Right renal cortex interstitium (tissue), 3 donors: ENCODE data around the gene RBMS3. TPM values are rescaled to one million over a fixed set of nuclear protein-coding genes. Genes with fewer than 3 reads are reported as not detected.
"Not testable (repeated sequence)": the region's sequence is repeated elsewhere in the genome, so short reads cannot be mapped to it uniquely, and the experiment has no call there.

ENCODE experiments used
- DNase-seq, 3 donors: peaks; one replicate each; pipeline ENCODE4 v3.0.0-alpha.2; 2013; ENCODE audit warnings: low read depth in 3 of 3, low spot score in 2 of 3
- polyA plus RNA-seq, 3 donors: library from polyadenylated mRNA; unstranded; fragments of 120-200 nt; gene quantifications; one replicate each; pipeline ENCODE4 v1.2.1, GENCODE V29; 2013; ENCODE audit not compliant: insufficient read length in 3 of 3

The RBMS3 gene
- 10 to 100 TPM; 11.6 to 15.4 (median 12.5) TPM for polyA plus RNA-seq

DNA sequence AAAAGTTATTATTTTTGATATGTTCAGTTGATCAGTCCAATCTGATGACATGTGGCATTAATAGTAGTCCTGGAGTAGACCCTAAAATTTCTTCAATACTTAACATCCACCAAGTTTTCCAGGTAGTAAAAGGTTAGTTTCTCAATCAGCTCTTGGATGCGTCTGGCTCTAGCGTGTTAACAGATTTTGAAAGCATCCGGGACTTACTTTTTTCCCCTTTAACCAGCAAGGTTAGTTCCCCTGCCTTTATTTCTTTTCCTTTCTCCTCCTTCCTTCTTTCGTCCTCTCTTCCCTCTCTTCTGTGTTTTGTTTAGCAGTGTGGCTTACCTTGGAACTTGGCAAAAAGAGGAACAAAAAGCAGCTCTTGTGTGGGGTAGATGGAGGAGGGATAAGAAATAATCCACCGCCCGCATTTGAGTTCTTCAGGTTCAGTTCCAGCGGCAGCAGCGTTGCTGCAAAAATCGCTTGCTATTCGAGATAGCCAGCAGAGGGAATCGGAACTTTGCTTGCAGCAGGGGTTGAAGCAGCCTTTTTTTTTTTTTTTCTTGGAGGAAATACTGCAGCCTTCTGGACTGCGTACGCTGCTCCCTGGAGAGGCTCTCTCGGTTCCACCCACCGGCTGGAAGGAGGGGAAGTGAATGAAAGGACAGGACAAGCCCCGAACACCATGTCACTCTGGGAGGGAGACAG, at the start of gene RBMS3:
Gene RBMS3 (plus strand): TSS at position 668 of the 690 bp plus-strand sequence.
- peak in 2 of 3 donors; percentile 80 to 88 for DNase-seq

GRCh38 chr3:29233126-29233525, 47.7 kb upstream of the RBMS3 start:
- not testable (repeated sequence) for DNase-seq

DNA sequence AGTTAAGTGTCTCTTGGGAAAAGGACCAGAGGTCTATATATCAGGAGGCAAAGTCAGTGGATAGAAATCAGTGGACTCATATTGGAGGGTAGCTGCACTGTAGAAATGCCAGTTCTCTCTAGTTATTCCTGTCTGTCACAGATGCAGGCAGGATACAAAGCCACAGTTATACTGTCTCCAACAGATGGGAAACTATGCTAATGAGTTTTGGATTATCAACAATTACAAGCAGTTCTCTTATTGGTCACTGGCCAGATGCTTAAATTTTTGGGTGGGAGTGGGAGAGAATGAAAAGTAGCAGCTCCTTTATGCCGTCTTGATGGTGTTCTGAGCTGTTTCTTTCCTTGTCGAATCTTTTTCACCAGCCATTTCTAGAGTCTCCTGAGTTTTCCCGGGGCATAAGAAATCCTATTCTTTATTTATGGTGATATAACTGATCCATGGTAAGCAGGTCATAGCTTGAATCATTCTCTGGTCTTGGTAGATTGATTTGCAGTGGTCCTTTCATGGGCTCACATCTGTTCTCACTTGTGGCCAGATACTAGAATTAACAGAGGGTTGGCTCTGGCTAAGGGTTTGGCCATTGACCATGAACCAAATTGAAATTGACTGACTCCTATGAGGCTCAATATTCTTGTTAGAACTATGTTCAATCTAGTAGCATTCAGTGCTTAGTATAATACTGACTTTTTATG, 44.6 kb upstream of the RBMS3 start:
- no peak for DNase-seq

DNA sequence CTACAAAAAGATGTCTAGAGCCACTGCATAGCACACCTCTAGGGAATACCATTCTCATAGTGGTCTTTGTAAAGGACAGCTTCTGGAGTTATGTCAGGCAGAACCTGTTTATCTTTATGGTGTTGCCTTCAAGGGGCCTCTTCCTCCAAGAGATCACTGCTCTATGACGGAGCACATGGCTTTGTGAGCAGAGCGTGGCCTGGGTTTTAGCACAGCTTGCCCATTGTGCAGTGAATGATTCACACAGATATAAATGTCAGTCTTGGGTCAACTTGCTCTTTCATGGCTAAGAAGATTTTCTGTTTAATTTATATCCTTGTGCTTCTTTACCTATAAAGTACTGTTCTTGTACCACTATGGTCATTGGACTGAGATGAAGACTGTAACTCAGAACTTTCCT, 41.5 kb upstream of the RBMS3 start:
- DNase-seq = no peak

DNA sequence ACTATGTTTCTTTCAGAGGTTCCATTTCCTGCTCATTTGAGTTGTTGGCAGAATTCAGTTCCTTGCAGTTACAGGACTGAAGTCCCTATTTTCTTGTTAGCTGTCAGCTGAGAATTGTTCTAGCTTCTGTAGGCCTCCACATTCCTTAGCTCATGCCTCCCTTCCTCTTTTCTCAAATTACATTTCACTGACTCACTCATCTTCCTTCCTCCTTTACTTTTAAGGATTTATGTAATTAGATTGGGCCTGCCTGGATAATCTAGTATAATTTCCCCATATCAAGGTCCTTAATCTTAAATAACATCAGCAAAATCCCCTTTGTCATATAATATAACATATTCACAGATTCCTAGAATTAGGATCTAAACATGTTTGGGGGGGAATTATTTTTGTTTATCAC, 40.6 kb upstream of the RBMS3 start:
- DNase-seq = no peak

DNA sequence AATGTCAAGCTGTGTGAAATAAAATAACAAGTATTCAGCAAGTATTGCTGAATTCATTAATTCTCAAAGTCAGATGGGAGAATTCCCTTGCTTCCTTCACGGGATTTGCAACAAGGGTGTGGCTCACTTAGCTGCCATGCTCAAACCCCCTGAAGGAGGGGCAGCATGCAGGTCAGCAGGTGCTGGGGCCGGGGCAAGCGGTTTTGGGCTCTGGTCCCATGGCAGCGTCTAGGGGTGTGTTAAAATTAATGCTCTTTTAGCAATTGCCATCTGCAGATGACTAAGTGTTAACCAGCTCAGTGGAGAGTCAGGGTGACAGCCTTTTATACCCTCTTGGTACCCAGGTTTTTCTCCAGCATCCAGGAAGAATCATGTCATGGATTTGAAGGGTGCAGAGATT, 40.0 kb upstream of the RBMS3 start:
- DNase-seq = no peak

DNA sequence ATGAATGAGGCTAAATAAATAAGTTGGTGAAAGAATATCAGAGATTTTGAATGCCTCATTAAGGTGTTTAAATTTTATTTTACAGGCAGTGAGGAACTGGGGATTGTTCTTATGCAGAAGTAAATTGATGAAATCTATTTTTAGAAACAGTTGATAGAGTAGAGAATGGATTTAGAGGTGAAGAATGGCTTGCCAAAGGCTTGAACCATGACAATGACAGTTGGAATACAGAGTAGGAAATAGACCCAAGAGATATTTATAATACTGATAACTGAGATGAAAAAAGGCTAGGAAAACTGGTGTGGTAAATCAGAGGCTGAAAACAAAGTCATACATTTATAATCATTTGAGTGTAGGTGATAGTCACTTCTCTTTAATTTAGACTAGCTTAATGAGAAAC, 39.0 kb upstream of the RBMS3 start:
- DNase-seq = no peak

DNA sequence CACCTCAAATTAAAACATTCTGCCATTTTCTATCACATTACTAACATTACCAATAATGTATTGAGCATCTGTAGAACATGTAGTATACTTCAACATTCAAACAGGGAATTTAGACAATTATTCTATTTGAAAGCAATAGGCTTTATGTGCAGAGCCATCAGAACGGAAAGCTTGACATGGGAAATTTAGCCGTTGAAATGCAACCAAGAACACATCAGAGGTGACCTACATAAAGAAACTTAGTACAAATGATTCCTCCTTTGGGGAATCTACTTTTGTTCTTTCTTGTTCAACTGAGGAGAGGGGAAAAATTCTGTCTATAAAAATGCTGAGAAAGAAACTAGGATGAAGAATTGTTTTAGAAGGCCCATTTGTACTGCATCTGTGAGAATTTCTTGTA, 38.6 kb upstream of the RBMS3 start:
- DNase-seq = no peak

DNA sequence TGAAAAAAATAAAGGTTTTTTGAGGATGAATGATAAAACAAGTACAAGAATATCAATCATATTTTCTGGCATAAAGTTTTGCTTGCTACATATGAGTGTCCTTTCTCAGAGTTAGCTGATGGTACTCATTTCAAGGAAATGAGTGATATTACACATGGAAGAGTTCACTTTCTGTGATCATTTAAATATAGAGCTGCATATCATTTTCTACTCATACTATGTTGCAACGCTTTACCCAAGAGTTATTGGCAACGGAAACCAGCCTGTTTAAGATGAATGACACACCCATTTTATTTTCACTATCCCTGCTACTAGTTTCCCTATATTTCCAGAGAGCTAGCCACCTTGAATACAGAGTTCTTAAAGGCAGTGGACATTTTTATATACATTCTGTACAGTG, 35.4 kb upstream of the RBMS3 start:
- DNase-seq = no peak

GRCh38 chr3:29247088-29247745, 33.7 kb upstream of the RBMS3 start:
- no peak for DNase-seq

GRCh38 chr3:29249829-29250345, 31.0 kb upstream of the RBMS3 start:
- DNase-seq = no peak

DNA sequence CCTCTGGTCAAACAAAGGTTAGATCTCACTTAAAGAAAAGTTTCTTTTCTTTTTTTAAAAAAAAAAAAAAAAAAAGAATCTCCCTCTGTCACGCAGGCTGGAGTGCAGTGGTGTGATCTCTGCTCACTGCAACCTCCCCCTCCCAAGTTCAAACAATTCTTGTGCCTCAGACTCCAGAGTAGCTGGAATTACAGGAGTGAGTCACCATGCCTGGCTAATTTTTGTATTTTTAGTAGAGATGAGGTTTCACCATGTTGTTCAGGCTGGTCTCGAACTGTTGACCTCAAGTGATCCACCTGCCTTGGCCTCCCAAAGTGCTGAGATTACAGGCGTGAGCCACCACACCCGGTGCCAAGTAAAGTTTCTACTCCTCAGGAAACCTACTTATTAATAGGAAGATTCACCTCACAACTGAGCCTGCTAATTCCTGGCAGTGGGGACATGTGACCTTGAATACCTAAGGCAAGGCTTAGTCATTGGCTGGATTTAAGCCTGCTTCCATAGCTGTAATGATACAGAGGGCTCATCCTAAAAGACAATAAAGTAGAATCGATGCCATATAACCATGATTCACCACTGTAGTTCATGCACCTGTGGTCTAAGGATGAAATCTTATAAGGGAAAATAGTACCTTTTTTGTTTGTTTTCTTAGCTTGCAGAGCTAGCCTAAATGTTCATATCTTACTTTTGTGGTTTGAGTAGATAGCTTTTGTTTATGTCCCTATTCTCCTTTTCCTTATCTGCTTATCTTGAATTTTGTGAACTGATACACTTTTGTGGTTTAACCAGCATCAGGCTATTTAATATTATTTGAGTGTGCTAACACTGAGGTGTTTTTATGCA, 24.8 kb upstream of the RBMS3 start:
- no peak for DNase-seq

- DNase-seq = no peak
These were observed 22.7 kb upstream of the RBMS3 start for GRCh38 chr3:29258161-29258560.

DNA sequence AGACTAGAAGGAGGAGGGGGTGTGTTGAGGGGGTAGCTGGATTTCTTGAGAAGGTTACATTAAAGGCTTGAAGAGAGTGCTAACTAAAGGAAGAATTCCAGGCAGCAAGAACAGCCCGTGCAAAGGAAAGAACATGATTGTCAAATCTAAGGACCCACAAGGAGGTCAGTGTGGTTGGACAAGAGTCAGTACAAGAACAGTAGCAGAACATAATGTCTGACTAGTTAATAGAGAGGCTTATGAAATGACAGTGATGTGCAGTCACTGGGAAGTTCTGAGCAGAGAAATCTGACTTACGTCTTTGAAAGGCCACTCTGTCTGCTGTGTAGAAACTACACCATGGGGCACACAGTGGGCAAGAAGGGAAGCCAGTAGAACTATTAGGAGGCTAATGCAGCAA, 19.8 kb upstream of the RBMS3 start:
- no peak for DNase-seq

DNA sequence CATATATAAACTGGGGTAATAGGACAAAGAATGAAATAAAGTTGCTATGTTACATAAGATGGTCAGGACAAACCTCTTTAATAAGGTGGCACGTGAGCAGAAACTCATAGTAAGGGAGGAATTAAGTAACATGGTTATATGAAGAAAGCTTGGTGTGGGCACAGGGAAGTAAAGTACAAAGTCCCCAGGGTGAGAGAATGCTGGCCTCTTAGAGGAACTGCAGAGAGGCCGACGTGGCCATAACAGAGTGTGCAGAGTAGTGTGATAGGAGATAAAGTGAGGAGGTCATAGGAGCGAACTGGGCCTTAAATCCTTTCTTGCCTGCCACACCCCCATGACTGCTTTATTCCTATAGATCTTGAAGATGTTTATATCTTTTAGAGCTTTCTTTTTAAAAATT, 17.4 kb upstream of the RBMS3 start:
- DNase-seq = no peak

DNA sequence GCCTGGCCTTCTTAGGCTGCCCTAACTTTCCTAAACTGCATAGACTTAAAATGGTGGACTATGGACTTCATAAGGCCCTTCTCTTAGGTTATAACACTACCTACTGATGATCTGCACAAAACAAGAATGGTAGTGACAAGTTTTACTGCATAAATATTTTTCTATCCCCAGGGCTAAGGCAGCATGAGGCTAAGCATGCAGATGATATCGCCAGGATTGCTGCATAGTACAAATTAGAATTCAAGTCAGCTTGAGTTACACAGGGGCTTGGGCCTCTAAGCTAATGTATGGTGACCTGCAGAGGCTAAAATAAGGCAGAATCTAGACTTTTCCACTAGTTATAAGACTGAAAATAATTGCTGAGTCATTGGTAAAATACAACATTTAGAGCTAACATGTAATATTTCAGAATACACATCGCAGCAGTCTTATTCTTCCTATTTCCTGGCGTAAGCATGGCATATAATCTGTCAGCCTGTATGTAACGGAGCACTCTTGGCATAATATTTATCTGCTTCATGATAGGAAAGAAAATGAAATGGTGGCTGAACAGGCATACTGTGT, 15.3 kb upstream of the RBMS3 start:
- no peak for DNase-seq

DNA sequence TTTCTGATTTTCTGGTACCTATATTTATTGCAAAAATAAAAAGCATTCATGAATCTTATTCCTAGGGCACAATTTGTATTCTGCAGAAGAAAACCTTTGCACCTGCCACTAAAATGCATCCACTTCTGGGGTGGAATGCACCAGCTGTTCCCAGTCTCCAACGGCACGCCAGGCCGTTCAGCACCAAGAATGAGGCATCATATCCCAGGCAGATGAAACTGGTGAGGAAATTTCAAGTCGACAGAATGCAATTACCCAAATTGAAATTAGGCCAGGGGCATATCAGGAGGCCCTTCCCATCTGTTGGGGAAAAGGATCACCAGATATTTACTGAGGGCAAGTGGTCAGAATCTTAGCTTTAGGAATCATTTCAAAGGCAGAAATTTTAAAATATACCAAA, 13.6 kb upstream of the RBMS3 start:
- DNase-seq = no peak

DNA sequence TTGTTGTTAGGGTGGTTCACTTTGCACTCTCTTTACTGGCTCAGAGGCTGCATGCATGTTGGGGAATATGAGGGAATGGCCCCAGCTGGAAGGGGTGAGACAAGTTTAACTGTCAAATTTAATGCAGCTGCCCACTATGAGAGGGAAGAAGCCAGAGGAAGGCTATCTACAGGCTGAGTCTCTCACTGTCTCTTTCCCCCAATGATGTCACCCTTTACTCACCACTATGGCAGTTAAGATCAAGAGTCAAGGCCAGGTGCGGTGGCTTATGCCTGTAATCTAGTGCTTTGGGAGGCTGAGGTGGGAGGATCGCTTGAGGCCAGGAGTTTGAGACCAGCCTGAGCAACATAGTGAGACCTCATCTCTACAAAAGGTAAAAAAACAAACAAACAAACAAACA, 12.2 kb upstream of the RBMS3 start:
- no peak for DNase-seq

- DNase-seq = no peak
These were observed 10.1 kb upstream of the RBMS3 start for GRCh38 chr3:29270752-29271151.

- DNase-seq = no peak
These were observed 9.4 kb upstream of the RBMS3 start for GRCh38 chr3:29271475-29271874.
